Tibial nerve (tissue), 4 donors: ENCODE results near the gene PLCB1. TPM values are rescaled to one million over a fixed set of nuclear protein-coding genes. Genes with fewer than 3 reads are reported as not detected.
A peak's percentile ranks its signal among the peaks of the same experiment; 100 is the strongest.

Source experiments
- DNase-seq, 2 donors: peaks; one replicate each; pipeline ENCODE4 v3.0.0-alpha.2; 2019; ENCODE audit warnings: low spot score in 2 of 2
- H3K27ac ChIP-seq, 4 donors: fragments of 200-600 bp; sonication (generic) in 3 of 4; one replicate each; pipeline ENCODE4 v1.5.1; 2017 to 2019; ENCODE audit warnings: mild to moderate bottlenecking in 1 of 4
- H3K27me3 ChIP-seq, 2 donors: fragments of 200-600 bp; sonication (generic) in 1 of 2; one replicate each; pipeline versions ENCODE4 v1.5.1 to v1.6.0; 2017 to 2019
- H3K36me3 ChIP-seq, 3 donors: fragments of 200-600 bp; sonication (generic); one replicate each; pipeline ENCODE4 v1.5.1; 2018 to 2019
- H3K4me1 ChIP-seq, 4 donors: fragments of 200-600 bp; sonication (generic) in 3 of 4; one replicate each; pipeline ENCODE4 v1.5.1; 2017 to 2019
- H3K4me3 ChIP-seq, 4 donors: fragments of 200-600 bp; sonication (generic) in 3 of 4; one replicate each; pipeline ENCODE4 v1.5.1; 2017 to 2019; ENCODE audit warnings: mild to moderate bottlenecking in 1 of 4, moderate library complexity in 1 of 4
- H3K9me3 ChIP-seq, 4 donors: fragments of 200-600 bp; sonication (generic) in 3 of 4; one replicate each; pipeline ENCODE4 v1.5.1; 2017 to 2019
- EP300 ChIP-seq, 2 donors: sonication (generic); formaldehyde crosslinking; IDR thresholded peaks; one replicate each; pipeline ENCODE4 v1.6.1; 2017; ENCODE audit warnings: antibody characterized with exemption in 2 of 2, mild to moderate bottlenecking in 1 of 2
- POLR2A ChIP-seq, 2 donors: fragments of 450-650 bp; IDR thresholded peaks; one replicate each; pipeline ENCODE4 v1.6.1; 2017; ENCODE audit warnings: antibody characterized with exemption in 2 of 2, mild to moderate bottlenecking in 2 of 2, moderate library complexity in 2 of 2
- WGBS, 2 donors: methylation state at CpG; one replicate each; pipeline ENCODE4 v1.1.5; 2018; 5-methylcytosine and 5-hydroxymethylcytosine counted together
- total RNA-seq, 4 donors: library from RNA; depleted of rRNA; stranded (reverse); fragments of >200 nt; gene quantifications; one replicate each; pipeline ENCODE4 v1.1.0, GENCODE V29; 2016
- TF ChIP-seq, protein P1 (sequence below), 5 experiments: fragments of 200-600 bp in 3 of 5; fragments of 450-650 bp in 2 of 5; sonication (generic) in 3 of 5; IDR thresholded peaks; one replicate each; pipeline ENCODE4 v1.5.1; 2016 to 2019; ENCODE audit warnings: antibody characterized with exemption in 5 of 5, mild to moderate bottlenecking in 3 of 5, moderate library complexity in 2 of 5

The PLCB1 gene
- total RNA-seq, 4 donors from 2014 or later = 34.7 to 52.8 (median 39.2) TPM

DNA sequence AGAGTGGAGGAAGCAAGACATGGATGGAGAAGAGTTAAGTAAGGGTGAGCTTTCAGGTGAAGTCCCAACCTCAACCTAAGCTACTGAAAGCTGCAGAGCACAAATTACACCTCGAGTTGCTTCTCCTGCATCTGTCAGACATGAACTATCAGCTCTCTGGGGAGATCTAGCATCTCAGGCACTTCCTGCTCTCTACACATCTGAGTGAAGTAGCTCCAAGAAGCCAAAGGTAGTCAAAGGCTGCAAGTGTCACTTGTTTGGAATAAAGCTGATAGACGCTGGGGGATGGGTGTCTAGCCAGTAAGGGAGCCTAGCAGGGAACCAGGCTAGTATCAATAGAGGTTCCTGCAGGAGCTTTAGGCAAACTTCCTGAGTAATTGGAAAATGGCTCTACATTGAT lies 228.0 kb downstream of the PLCB1 start:
- no peaks in the 10 kb centered on the region for H3K27me3 ChIP-seq
- H3K4me3 ChIP-seq = no peak overlapping the region
- no peaks in the 10 kb centered on the region for H3K9me3 ChIP-seq
- 60 to 74% methylated on average over 2 of the region's 2 CpGs for WGBS, 2 donors
- H3K4me1 ChIP-seq = peaks cover 0 to 26% (median 5%) of the 10 kb centered on the region in 4 donors
- no peak for DNase-seq
- H3K36me3 ChIP-seq = no peaks in the 10 kb centered on the region
- TF ChIP-seq EP300 (IDR thresholded peaks at IDR 0.05) (no peak), POLR2A (IDR thresholded peaks at IDR 0.05) (no peak)
- TF ChIP-seq, protein P1, sequence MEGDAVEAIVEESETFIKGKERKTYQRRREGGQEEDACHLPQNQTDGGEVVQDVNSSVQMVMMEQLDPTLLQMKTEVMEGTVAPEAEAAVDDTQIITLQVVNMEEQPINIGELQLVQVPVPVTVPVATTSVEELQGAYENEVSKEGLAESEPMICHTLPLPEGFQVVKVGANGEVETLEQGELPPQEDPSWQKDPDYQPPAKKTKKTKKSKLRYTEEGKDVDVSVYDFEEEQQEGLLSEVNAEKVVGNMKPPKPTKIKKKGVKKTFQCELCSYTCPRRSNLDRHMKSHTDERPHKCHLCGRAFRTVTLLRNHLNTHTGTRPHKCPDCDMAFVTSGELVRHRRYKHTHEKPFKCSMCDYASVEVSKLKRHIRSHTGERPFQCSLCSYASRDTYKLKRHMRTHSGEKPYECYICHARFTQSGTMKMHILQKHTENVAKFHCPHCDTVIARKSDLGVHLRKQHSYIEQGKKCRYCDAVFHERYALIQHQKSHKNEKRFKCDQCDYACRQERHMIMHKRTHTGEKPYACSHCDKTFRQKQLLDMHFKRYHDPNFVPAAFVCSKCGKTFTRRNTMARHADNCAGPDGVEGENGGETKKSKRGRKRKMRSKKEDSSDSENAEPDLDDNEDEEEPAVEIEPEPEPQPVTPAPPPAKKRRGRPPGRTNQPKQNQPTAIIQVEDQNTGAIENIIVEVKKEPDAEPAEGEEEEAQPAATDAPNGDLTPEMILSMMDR (IDR thresholded peaks at IDR 0.05) = no peak
- H3K27ac ChIP-seq = no peak overlapping the region

DNA sequence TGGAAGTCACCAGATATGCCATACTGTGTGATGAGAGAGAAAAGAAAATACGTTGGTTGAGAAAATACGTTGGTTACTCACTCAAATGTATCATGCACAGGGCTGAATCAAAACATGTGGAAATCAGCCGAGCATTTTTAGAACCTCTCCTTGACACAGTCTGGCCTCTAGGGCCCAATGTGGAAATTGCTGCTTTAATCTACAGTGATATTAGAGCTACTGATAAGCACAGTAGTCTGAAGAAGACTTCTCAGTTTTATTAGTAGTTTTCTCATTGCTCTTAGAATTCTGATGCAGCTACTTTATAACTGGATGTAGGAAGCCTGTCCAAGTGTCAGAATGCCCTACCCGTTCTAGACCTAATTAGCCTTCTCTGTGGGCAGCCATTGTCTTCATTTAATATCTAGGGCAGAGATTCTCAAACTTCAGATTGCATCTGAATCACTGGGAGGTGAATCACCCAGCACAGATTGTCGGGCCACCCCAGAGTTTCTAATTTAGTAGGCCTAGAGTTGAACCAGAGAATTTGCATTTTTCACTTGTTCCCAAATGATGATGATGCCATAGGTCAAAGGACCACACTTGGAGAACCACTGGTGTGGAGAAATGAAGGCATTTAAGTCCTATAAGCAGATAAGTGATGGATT lies 229.1 kb downstream of the PLCB1 start:
- H3K27ac ChIP-seq = no peak overlapping the region
- WGBS, 2 donors = 49 to 55% methylated on average over 5 of the region's 5 CpGs
- no peaks in the 10 kb centered on the region for H3K36me3 ChIP-seq

DNA sequence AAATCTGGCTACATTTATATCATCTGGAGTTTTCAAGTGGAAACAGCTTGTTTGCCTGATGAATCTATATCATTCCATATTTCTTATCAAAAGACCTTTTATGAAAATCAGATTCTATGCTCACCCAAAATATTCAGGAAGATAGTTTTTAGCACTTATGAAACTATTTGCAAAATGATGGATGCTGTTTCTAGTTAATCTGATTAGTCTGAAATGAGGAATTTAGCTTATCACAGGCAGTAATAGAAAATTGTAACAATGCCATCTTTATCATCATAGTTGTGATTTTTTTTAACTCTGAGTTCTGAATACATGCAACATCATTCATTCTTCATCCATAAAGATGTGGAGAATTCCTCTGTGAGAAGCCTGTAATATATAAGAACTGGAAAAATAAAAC lies 229.7 kb downstream of the PLCB1 start:
- no peak for DNase-seq
- Histone ChIP-seq H3K4me1 (peaks cover 0 to 23% (median 5%) of the 10 kb centered on the region in 4 donors), H3K4me3 (no peak overlapping the region), H3K27me3 (no peaks in the 10 kb centered on the region), H3K27ac (no peak overlapping the region), H3K9me3 (no peaks in the 10 kb centered on the region), H3K36me3 (no peaks in the 10 kb centered on the region)
- TF ChIP-seq, protein P1 (IDR thresholded peaks at IDR 0.05) = no peak
- TF ChIP-seq POLR2A (IDR thresholded peaks at IDR 0.05) = no peak
- no peak for TF ChIP-seq EP300 (IDR thresholded peaks at IDR 0.05)

More for the DNA sequence above, 229.1 kb downstream of the PLCB1 start:
- H3K4me1 ChIP-seq = peaks cover 0 to 26% (median 5%) of the 10 kb centered on the region in 4 donors
- TF ChIP-seq POLR2A (IDR thresholded peaks at IDR 0.05) = no peak
- TF ChIP-seq, protein P1 (IDR thresholded peaks at IDR 0.05) = peak in 1 of 5 experiments; percentile 19
- no peak for TF ChIP-seq EP300 (IDR thresholded peaks at IDR 0.05)
- H3K4me3 ChIP-seq = no peak overlapping the region
- DNase-seq = peak in 1 of 2 donors; percentile 7
- H3K27me3 ChIP-seq = no peaks in the 10 kb centered on the region
- H3K9me3 ChIP-seq = no peaks in the 10 kb centered on the region

DNA sequence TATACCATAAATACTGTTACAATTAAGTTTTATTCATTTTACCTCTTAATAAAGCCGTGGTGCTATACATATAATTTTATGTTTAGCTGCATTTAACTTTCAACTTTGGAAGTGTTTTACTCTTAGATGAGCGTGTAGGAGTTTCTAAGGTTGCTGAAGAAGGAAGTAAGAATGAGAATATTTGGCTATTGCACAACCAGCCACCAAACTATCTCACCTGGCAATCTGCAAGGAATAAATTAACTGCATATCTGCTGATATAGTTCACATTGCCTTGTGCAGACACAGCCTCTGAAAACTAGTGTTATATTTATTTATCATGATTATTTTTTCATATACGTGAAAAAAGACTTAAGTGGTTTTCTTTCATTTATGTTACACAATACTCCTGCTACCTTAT lies 230.4 kb downstream of the PLCB1 start:
- TF ChIP-seq POLR2A (IDR thresholded peaks at IDR 0.05) = no peak
- no peak for TF ChIP-seq EP300 (IDR thresholded peaks at IDR 0.05)
- TF ChIP-seq, protein P1 (IDR thresholded peaks at IDR 0.05) = no peak
- H3K4me1 ChIP-seq = peaks cover 0 to 17% (median 5%) of the 10 kb centered on the region in 4 donors

DNA sequence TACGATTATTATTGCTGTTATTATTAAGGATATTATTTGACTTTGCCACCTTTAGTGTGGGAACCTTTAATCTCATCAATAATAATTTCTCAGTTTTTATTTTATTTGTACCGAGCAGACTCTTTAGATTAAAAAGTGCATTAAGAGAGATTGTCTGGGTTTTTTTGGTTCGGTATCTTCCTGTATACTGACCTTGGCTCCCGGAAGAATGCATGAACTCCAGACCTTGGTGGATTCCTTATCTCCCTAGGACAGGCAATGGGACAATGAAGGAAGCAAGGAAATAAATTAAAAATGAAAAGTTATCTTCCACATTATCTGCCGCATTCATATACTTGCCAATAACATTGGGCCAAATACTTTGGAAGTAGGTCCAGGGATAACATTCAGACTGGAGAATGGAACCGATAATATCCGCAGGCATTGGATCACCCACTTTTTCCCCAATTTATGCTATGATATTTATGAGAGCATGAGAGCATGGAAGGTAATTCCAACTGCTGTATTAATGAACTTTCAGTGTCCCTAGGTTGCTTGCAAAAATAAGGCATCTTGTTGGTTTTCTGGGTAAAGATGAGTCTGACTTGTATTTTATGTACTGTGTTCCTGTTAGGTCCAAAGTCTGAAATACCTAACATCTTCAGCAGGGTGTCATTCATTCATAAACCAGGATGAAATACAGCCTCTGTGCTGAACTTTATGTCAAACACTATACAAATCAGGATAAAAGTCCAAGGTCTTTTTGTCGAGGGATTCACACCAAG lies 232.1 kb downstream of the PLCB1 start:
- WGBS, 2 donors = 92 to 96% methylated on average over 8 of the region's 8 CpGs
- Histone ChIP-seq H3K4me1 (peaks cover 0 to 12% (median 5%) of the 10 kb centered on the region in 4 donors), H3K36me3 (no peaks in the 10 kb centered on the region), H3K27me3 (no peaks in the 10 kb centered on the region), H3K9me3 (no peaks in the 10 kb centered on the region), H3K4me3 (no peak overlapping the region), H3K27ac (no peak overlapping the region)
- TF ChIP-seq POLR2A (IDR thresholded peaks at IDR 0.05) = no peak
- TF ChIP-seq, protein P1 (IDR thresholded peaks at IDR 0.05) = no peak
- no peak for TF ChIP-seq EP300 (IDR thresholded peaks at IDR 0.05)
- DNase-seq = no peak

More for the DNA sequence above, 230.4 kb downstream of the PLCB1 start:
- H3K9me3 ChIP-seq = no peaks in the 10 kb centered on the region
- H3K36me3 ChIP-seq = no peaks in the 10 kb centered on the region
- no peak overlapping the region for H3K4me3 ChIP-seq
- no peak overlapping the region for H3K27ac ChIP-seq
- no peaks in the 10 kb centered on the region for H3K27me3 ChIP-seq
- WGBS, 2 donors = 88 to 89% methylated on average over 3 of the region's 3 CpGs
- no peak for DNase-seq
